Mesothelial cell of epicardium (in vitro differentiated cells): Measurements from ENCODE around the gene CLDN19. TPM values are rescaled to one million over a fixed set of nuclear protein-coding genes. Genes with fewer than 3 reads are reported as not detected.

Source experiments
- DNase-seq, 2 experiments: peaks; one replicate each; pipeline ENCODE4 v3.0.0; 2021; ENCODE audit warnings: low spot score in 2 of 2; ENCODE audit not compliant: unreplicated experiment in 2 of 2
- H3K27ac Mint-ChIP-seq: 2 replicates; pipeline ENCODE4 v1.8.0; 2021; ENCODE audit warnings: mixed read lengths
- H3K27me3 Mint-ChIP-seq: 2 replicates; pipeline ENCODE4 v1.8.0; 2021; ENCODE audit warnings: low read depth, mixed read lengths
- H3K36me3 Mint-ChIP-seq: 2 replicates; pipeline ENCODE4 v1.8.0; 2021; ENCODE audit warnings: mixed read lengths
- H3K4me1 Mint-ChIP-seq: 2 replicates; pipeline ENCODE4 v1.8.0; 2021; ENCODE audit warnings: mixed read lengths
- H3K4me3 Mint-ChIP-seq: 2 replicates; pipeline ENCODE4 v1.8.0; 2021; ENCODE audit warnings: mild to moderate bottlenecking, moderate library complexity, mixed read lengths
- H3K9me3 Mint-ChIP-seq: 2 replicates; pipeline ENCODE4 v1.8.0; 2021; ENCODE audit warnings: mixed read lengths
- total RNA-seq: library from RNA; stranded (reverse); gene quantifications from 3 replicates; pipeline ENCODE4 v1.2.1, GENCODE V29; 2021
- TF ChIP-seq, protein P1 (sequence below): fragments of 200-600 bp; sonication (generic); IDR thresholded peaks from one replicate; pipeline ENCODE4 v1.5.0; 2021; ENCODE audit warnings: antibody characterized with exemption; ENCODE audit not compliant: unreplicated experiment

Gene CLDN19
- total RNA-seq, 1 donor from 2014 or later = 1.6 TPM

DNA sequence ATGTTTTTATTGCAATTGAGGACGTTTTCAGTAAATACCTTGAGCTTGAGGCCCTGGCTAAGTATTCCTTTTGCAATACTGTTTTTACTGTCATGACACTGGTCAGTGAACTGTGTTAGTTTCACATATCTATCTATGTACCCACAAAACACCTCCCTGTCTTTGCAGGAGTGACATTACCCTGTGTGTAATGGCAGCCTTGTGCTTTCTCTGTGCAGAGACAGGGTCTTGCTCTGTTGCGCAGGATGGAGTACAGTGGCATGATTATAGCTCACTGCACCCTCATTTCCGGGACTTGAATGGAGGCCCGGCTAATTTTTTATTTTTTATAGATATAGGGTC is 48.9 kb downstream of the CLDN19 start:
- no peak overlapping the region for H3K27ac Mint-ChIP-seq
- no peak for DNase-seq
- H3K4me3 Mint-ChIP-seq = no peak overlapping the region
- TF ChIP-seq, protein P1, sequence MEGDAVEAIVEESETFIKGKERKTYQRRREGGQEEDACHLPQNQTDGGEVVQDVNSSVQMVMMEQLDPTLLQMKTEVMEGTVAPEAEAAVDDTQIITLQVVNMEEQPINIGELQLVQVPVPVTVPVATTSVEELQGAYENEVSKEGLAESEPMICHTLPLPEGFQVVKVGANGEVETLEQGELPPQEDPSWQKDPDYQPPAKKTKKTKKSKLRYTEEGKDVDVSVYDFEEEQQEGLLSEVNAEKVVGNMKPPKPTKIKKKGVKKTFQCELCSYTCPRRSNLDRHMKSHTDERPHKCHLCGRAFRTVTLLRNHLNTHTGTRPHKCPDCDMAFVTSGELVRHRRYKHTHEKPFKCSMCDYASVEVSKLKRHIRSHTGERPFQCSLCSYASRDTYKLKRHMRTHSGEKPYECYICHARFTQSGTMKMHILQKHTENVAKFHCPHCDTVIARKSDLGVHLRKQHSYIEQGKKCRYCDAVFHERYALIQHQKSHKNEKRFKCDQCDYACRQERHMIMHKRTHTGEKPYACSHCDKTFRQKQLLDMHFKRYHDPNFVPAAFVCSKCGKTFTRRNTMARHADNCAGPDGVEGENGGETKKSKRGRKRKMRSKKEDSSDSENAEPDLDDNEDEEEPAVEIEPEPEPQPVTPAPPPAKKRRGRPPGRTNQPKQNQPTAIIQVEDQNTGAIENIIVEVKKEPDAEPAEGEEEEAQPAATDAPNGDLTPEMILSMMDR = no peak
- H3K9me3 Mint-ChIP-seq = no peaks in the 10 kb centered on the region
- no peaks in the 10 kb centered on the region for H3K27me3 Mint-ChIP-seq
- peaks cover 14% of the 10 kb centered on the region for H3K36me3 Mint-ChIP-seq
- H3K4me1 Mint-ChIP-seq = peaks cover 46% of the 10 kb centered on the region

DNA sequence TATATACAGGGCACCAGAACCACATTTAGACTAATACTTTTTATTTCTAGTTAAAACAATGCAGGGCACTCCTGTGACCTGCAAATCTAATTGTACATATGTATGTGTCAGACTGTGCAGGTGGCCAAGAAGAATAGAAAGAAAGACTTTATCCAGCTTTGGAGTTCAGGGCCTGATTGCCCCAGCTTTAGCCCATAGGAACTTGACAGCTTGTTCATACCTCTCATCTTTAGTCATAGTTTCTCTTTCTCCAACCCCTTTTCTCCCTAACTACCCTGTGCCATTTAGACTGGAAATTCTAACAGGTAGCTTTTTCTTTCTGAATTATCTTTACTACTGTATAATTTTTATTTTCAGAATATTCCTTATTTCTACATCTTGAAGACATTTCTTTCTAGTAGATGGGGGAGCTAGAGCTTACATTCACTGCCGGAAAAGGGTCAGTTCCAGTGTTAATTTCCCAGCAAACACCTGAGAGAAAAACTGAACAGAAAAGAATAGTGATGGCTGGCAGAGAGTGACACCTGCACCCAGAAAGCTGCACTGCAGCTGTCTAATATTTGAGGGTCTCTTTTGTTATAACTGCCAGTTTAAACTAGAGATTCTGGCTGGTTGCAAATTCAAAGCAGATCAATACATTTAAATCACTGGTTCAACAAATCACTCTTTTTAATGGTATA is 49.4 kb downstream of the CLDN19 start:
- TF ChIP-seq, protein P1 = no peak
- no peak for DNase-seq
- H3K4me3 Mint-ChIP-seq = no peak overlapping the region
- no peak overlapping the region for H3K27ac Mint-ChIP-seq
- no peaks in the 10 kb centered on the region for H3K9me3 Mint-ChIP-seq
- peaks cover 10% of the 10 kb centered on the region for H3K36me3 Mint-ChIP-seq
- H3K27me3 Mint-ChIP-seq = no peaks in the 10 kb centered on the region
- H3K4me1 Mint-ChIP-seq = peaks cover 50% of the 10 kb centered on the region

DNA sequence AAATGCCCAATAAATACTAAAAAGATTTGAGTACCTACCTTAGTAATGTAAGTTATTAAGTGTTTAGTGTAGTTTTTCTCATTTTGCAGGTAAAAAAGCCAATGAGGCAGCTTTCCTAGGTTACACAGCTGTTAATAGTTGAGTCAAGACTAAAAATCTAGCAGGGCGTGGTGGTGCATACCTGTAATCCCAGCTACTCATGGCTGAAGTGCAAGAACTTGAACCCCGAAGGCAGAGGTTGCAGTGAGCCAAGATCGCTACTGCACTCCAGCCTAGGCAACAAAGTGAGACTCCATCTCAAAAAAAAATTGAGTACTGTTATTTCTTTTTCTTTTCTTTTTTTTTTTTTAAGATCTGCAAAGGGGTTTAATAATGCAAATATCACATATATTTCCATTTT is 50.1 kb downstream of the CLDN19 start:
- H3K9me3 Mint-ChIP-seq = no peaks in the 10 kb centered on the region
- peaks cover 51% of the 10 kb centered on the region for H3K4me1 Mint-ChIP-seq
- no peak overlapping the region for H3K4me3 Mint-ChIP-seq
- H3K36me3 Mint-ChIP-seq = peaks cover 3% of the 10 kb centered on the region
- H3K27ac Mint-ChIP-seq = no peak overlapping the region
- DNase-seq = no peak
- H3K27me3 Mint-ChIP-seq = no peaks in the 10 kb centered on the region
- TF ChIP-seq, protein P1 = no peak

DNA sequence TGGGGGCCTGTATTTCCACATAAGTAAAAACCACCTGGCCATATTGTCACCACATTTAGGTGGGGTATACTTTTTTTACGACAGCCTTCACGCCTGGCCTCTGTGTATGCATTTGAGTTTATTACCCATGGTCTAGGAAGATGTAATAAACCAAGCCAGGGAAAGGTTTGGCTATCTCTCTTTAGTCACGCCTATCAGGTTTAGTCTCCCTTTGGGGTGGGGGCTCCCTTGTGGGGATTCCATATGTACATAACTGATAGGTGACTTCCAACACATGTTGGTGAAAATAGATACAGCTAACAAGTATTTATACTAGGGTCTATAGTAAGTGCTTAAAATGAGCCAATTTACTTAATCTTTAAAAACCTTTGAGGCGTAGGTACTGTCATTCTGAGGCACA is 53.6 kb downstream of the CLDN19 start:
- TF ChIP-seq, protein P1 = no peak
- peaks cover 48% of the 10 kb centered on the region for H3K4me1 Mint-ChIP-seq
- H3K36me3 Mint-ChIP-seq = no peaks in the 10 kb centered on the region
- H3K27me3 Mint-ChIP-seq = no peaks in the 10 kb centered on the region
- DNase-seq = no peak
- H3K27ac Mint-ChIP-seq = no peak overlapping the region
- no peak overlapping the region for H3K4me3 Mint-ChIP-seq
- H3K9me3 Mint-ChIP-seq = no peaks in the 10 kb centered on the region

DNA sequence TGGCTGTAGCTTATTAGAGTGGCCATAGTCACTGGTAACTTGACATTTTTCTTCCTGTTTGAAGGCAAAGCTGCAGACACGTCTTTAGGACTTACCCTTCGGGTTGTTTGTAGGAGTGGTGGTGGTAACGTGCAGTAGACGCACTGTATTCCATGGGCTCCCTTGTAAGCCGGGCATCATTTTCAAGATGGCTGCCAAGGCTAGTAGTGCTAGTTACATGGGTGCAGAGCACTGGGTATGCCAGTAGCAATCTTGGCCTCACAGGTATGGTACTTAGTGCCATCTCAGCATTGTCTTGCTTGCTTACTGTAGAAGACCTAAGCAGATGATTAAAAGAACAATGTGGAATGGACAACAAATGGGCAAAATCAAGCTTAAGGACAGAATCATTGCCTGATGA is 55.9 kb downstream of the CLDN19 start:
- Mint-ChIP-seq H3K36me3 (no peaks in the 10 kb centered on the region), H3K4me1 (peaks cover 55% of the 10 kb centered on the region), H3K27me3 (no peaks in the 10 kb centered on the region), H3K27ac (peak overlapping the region; percentile 93), H3K9me3 (no peaks in the 10 kb centered on the region), H3K4me3 (peak overlapping the region; percentile 90)
- DNase-seq = no peak
- TF ChIP-seq, protein P1 = no peak

Other genes with a start within 250 kb of the CLDN19 start
- 42.5 to 44.1 TPM (median 43.3 TPM) in 3 replicates for gene PPIH, start 81.8 kb downstream of the CLDN19 start, total RNA-seq
- gene YBX1, start 57.8 kb downstream of the CLDN19 start, total RNA-seq = 405 to 423 TPM (median 411 TPM) in 3 replicates
- gene P3H1, start 26.8 kb upstream of the CLDN19 start, total RNA-seq = 104 to 123 TPM (median 105 TPM) in 3 replicates
- 6.5 to 10.4 TPM (median 7.4 TPM) in 3 replicates for gene C1orf50, start 27.0 kb upstream of the CLDN19 start, total RNA-seq
- gene TMEM269, start 44.8 kb upstream of the CLDN19 start, total RNA-seq = 0.54 to 0.98 TPM (median 0.91 TPM) in 3 replicates
- 14.7 to 17.2 TPM (median 15.4 TPM) in 3 replicates for gene ERMAP, start 76.9 kb upstream of the CLDN19 start, total RNA-seq
- gene SVBP, start 77.2 kb upstream of the CLDN19 start, total RNA-seq = 44.3 to 48.1 TPM (median 45.4 TPM) in 3 replicates
- 14.2 to 15.2 TPM (median 14.2 TPM) in 3 replicates for gene ZNF691, start 106.4 kb upstream of the CLDN19 start, total RNA-seq
- gene SLC2A1, start 218.6 kb upstream of the CLDN19 start, total RNA-seq = 786 to 841 TPM (median 827 TPM) in 3 replicates